Right renal cortex interstitium (tissue), 3 donors: ENCODE measurements around the gene ZC3H14. TPM values are rescaled to one million over a fixed set of nuclear protein-coding genes. Genes with fewer than 3 reads are reported as not detected.

ENCODE experiments used
- DNase-seq, 3 donors: peaks; one replicate each; pipeline ENCODE4 v3.0.0-alpha.2; 2013; ENCODE audit warnings: low read depth in 3 of 3, low spot score in 2 of 3
- polyA plus RNA-seq, 3 donors: library from polyadenylated mRNA; unstranded; fragments of 120-200 nt; gene quantifications; one replicate each; pipeline ENCODE4 v1.2.1, GENCODE V29; 2013; ENCODE audit not compliant: insufficient read length in 3 of 3

ZC3H14 gene
- polyA plus RNA-seq, 3 donors, result 99.4 to 109 (median 108) TPM

DNA sequence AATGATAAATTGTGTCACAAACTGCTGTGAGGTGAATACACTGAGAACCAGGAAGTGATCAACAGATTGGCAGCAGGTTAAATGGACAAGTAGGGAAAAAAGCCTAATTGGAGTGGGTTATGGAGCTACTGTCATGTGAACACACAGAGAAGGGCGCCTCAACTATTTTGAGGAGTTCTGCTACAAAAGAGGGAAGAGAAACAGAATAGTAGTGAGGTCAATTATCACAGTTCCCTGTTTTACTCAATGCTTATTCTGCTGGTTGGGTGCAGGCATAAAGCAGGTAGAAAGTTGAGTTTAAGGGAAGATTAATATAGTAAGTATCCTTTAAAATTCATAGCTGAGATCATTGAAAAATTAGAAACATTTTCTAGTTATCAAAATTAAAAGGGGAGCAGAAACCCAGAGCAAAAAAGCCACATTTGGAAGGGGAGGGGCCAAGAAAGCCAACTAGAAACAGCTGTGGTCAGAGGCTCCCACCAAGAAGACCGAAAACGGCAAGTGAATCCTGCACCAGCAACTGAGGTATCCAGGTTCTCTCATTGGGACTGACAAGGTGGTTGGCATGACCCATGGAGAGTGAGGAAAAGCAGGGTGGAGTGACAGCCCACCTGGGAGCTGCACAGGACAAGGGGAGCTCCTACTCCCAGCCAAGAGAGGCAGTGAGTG lies 105.7 kb downstream of the ZC3H14 start:
- no peak for DNase-seq

DNA sequence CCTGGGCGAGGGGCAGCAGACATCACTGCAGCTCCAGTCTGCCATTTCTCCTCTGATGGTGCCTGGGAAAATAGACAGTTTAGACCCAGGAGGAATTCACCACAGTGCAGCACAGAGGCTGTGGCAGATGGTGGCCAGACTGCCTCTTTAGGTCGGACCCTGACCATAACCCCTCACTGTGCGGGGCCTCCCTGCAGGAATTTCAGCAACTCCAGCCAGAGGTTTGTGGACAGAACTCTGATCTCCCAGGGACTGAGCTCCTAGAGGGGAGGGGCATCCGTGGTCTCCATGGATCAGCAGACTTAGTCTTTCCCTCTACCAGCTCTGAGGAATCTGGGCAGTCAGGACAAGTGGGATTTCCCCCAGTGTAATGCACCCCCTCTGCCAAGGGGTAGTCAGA lies 106.5 kb downstream of the ZC3H14 start:
- no peak for DNase-seq

Other genes starting within 250 kb of the ZC3H14 start
- under 1 TPM; 0.16 to 0.26 (median 0.24) TPM for gene KCNK10, start 239.8 kb upstream of the ZC3H14 start, polyA plus RNA-seq
- gene SPATA7, start 177.4 kb upstream of the ZC3H14 start, polyA plus RNA-seq, result 10 to 100 TPM; 25.7 to 26.9 (median 26.1) TPM
- gene PTPN21, start 8.0 kb upstream of the ZC3H14 start, polyA plus RNA-seq, result 10 to 100 TPM; 35.5 to 38.7 (median 35.8) TPM
- gene EML5, start 229.9 kb downstream of the ZC3H14 start, polyA plus RNA-seq, result 1 to 10 TPM; 2.8 to 3.4 (median 3.1) TPM